CD4-positive, CD25-positive, alpha-beta regulatory T cell (primary cell): ENCODE results near the gene UFSP2. TPM values are rescaled to one million over a fixed set of nuclear protein-coding genes. Genes with fewer than 3 reads are reported as not detected.

Experiments used
- ATAC-seq, 2 donors: fragments of 150-1000 bp; cut with Tn5 transposase; one replicate each; pipeline ENCODE4 v1.10.0; 2021; ENCODE audit warnings: low read depth in 2 of 2, moderate number of reproducible peaks in 2 of 2, moderate library complexity in 1 of 2
- DNase-seq, 3 donors: peaks; one replicate each; pipeline versions ENCODE4 v3.0.0 to v3.0.0-alpha.2; 2012 to 2022; ENCODE audit warnings: mixed read lengths in 1 of 3
- H3K27ac ChIP-seq: one replicate; pipeline ENCODE4 v1.7.0; 2013; ENCODE audit warnings: mild to moderate bottlenecking, low read length; ENCODE audit not compliant: insufficient read depth, poor library complexity, severe bottlenecking
- H3K27me3 ChIP-seq: one replicate; pipeline ENCODE4 v1.7.0; 2013; ENCODE audit warnings: low read length; ENCODE audit not compliant: control insufficient read depth, insufficient read depth
- H3K36me3 ChIP-seq: one replicate; pipeline ENCODE4 v1.7.0; 2013; ENCODE audit warnings: mild to moderate bottlenecking, low read length, moderate library complexity; ENCODE audit not compliant: control insufficient read depth, insufficient read depth
- H3K4me1 ChIP-seq: 2 replicates; pipeline ENCODE4 v1.7.0; 2013; ENCODE audit warnings: mild to moderate bottlenecking, low read length; ENCODE audit not compliant: insufficient read depth, control insufficient read depth, poor library complexity, severe bottlenecking
- H3K4me3 ChIP-seq: one replicate; pipeline ENCODE4 v1.7.0; 2013; ENCODE audit warnings: low read depth, mild to moderate bottlenecking, low read length, moderate library complexity
- H3K9me3 ChIP-seq, 2 experiments: 1 replicate in 1 of 2; 2 replicates in 1 of 2; pipeline ENCODE4 v1.7.0; 2013; ENCODE audit warnings: low read length in 2 of 2, mild to moderate bottlenecking in 1 of 2, moderate library complexity in 1 of 2; ENCODE audit not compliant: control insufficient read depth in 2 of 2
- H3K27ac Mint-ChIP-seq, 3 donors: one replicate each; pipeline ENCODE4 v1.8.0; 2020 to 2022; ENCODE audit warnings: mild to moderate bottlenecking in 3 of 3, mixed read lengths in 3 of 3, moderate library complexity in 2 of 3
- H3K27me3 Mint-ChIP-seq: one replicate; pipeline ENCODE4 v1.8.0; 2022; ENCODE audit warnings: mild to moderate bottlenecking, mixed read lengths
- H3K36me3 Mint-ChIP-seq: one replicate; pipeline ENCODE4 v1.8.0; 2020; ENCODE audit warnings: mixed read lengths
- H3K4me1 Mint-ChIP-seq, 4 donors: one replicate each; pipeline ENCODE4 v1.8.0; 2020 to 2022; ENCODE audit warnings: mixed read lengths in 4 of 4, mild to moderate bottlenecking in 1 of 4
- H3K4me3 Mint-ChIP-seq, 4 donors: one replicate each; pipeline ENCODE4 v1.8.0; 2020 to 2022; ENCODE audit warnings: mild to moderate bottlenecking in 4 of 4, mixed read lengths in 4 of 4, moderate library complexity in 3 of 4
- H3K9me3 Mint-ChIP-seq, 7 donors: one replicate each; pipeline ENCODE4 v1.8.0; 2020 to 2022; ENCODE audit warnings: mixed read lengths in 7 of 7, mild to moderate bottlenecking in 3 of 7, moderate library complexity in 2 of 7
- polyA plus RNA-seq, 4 donors: library from polyadenylated mRNA; unstranded; fragments of 300-500 nt; fragmentation: Illumina TruSeq; gene quantifications; one replicate each; pipeline ENCODE4 v1.2.3, GENCODE V29; 2021
- total RNA-seq: library from RNA; stranded (reverse); gene quantifications from one replicate; pipeline ENCODE4 v1.2.3, GENCODE V29; 2022

UFSP2 gene
- total and polyA plus RNA-seq, 5 donors from 2014 or later, result 18.2 to 45.3 (median 43.3) TPM

DNA sequence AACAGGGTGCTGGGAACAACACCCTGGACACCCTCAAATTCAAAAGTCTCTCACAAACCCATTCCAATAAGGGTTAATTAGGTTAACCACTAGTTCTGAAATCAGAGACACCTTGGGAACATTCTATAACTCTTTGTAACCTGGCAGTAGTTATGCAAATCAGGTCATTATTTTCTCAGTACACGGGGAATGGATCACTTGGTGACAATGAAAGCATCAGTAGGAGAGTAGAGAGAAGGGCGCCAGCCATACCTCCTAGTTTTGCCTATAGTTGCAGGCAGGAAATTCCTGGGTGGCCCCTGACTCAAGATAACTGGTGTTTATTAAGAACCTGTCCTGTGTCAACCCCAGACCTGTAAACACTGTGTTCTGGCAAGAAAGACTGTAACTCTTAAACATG lies 43.2 kb upstream of the UFSP2 start:
- H3K27ac Mint-ChIP-seq, result peak overlapping the region in 1 of 3 donors; percentile 91
- H3K4me3 Mint-ChIP-seq, result no peak overlapping the region

DNA sequence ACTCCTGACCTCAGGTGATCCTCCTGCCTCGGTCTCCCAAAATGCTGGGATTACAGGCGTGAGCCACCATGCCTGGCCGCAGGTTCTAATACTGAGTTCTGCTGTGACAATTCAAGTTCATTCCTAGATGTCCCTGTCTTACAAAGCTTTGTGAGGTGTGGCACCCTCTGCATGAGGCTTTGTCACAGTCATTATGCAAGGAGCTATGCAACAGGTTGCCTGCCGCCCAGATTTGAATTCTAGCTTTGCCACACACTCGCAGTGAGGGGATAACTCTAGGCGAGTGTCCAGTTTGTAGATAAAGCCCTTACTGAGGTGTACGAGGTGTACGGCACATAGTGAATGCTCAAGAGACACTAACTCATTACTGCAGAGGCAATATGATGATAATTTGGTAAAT lies 42.2 kb upstream of the UFSP2 start:
- Mint-ChIP-seq H3K9me3 (peaks cover 0 to 4% (median 0%) of the 10 kb centered on the region in 7 donors), H3K4me1 (peaks cover 0 to 19% (median 9%) of the 10 kb centered on the region in 4 donors), H3K27ac (no peak overlapping the region), H3K4me3 (peak overlapping the region in 1 of 4 donors; percentile 55), H3K27me3 (peaks cover 34% of the 10 kb centered on the region), H3K36me3 (no peaks in the 10 kb centered on the region)
- Histone ChIP-seq H3K4me1 (peaks cover 21% of the 10 kb centered on the region), H3K9me3 (no peaks in the 10 kb centered on the region), H3K36me3 (no peaks in the 10 kb centered on the region), H3K27me3 (peaks cover 2% of the 10 kb centered on the region), H3K27ac (no peak overlapping the region), H3K4me3 (no peak overlapping the region)
- DNase-seq (no peak), ATAC-seq (no peak)

More for the DNA sequence above, 43.2 kb upstream of the UFSP2 start:
- H3K4me3 ChIP-seq, result no peak overlapping the region
- DNase-seq (no peak), ATAC-seq (no peak)
- no peaks in the 10 kb centered on the region for H3K9me3 ChIP-seq
- H3K9me3 Mint-ChIP-seq, result peaks cover 0 to 4% (median 0%) of the 10 kb centered on the region in 7 donors
- H3K4me1 Mint-ChIP-seq, result peaks cover 0 to 19% (median 9%) of the 10 kb centered on the region in 4 donors
- H3K27me3 ChIP-seq, result peaks cover 2% of the 10 kb centered on the region
- H3K27ac ChIP-seq, result no peak overlapping the region
- H3K27me3 Mint-ChIP-seq, result peaks cover 29% of the 10 kb centered on the region
- no peaks in the 10 kb centered on the region for H3K36me3 Mint-ChIP-seq
- H3K36me3 ChIP-seq, result no peaks in the 10 kb centered on the region
- peaks cover 21% of the 10 kb centered on the region for H3K4me1 ChIP-seq

DNA sequence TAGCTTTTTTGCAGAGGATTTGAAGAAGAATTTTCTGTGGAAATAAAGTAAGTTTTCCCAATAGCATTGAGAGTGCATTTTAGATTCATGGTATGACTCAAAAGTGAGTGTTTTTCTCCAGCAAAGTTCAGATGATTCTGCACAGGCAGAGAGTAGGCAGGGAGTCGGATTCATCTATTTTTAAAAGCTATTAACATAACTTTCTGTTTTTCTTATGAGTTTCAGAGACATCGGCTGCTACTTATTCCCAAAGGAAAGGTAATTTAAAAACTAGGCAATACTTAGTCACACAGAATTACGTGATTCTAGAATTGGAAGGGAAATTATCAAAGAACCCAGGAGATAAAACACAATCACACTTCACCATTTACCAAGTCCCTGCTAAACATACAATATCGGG lies 41.3 kb upstream of the UFSP2 start:
- Mint-ChIP-seq H3K4me3 (peak overlapping the region in 1 of 4 donors; percentile 11), H3K27me3 (peaks cover 43% of the 10 kb centered on the region)
- H3K27ac ChIP-seq, result no peak overlapping the region

DNA sequence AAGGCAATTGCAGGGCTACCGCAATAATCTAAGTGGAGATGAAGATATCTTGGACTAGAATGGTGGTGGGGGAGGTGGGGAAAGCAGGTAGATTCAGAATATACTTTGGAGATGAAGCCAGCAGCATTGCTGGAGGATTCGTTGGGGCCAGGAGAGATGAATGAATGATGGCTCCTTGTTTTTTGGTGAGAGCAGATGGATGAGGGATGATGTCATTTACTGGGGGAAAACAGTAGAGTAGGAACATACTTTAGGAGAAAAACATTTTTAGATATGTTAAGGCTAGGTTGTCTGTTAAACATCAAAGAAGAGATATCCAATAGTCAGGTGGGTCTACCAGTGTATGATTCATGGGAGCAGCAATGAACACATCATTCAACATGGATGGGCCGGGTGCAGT lies 39.9 kb upstream of the UFSP2 start:
- Mint-ChIP-seq H3K27ac (no peak overlapping the region), H3K27me3 (peaks cover 45% of the 10 kb centered on the region), H3K36me3 (no peaks in the 10 kb centered on the region), H3K4me1 (peaks cover 0 to 12% (median 7%) of the 10 kb centered on the region in 4 donors), H3K4me3 (no peak overlapping the region), H3K9me3 (peaks cover 0 to 4% (median 0%) of the 10 kb centered on the region in 7 donors)
- Histone ChIP-seq H3K4me1 (peaks cover 8% of the 10 kb centered on the region), H3K27ac (no peak overlapping the region), H3K9me3 (no peaks in the 10 kb centered on the region), H3K4me3 (no peak overlapping the region), H3K27me3 (peaks cover 5% of the 10 kb centered on the region), H3K36me3 (no peaks in the 10 kb centered on the region)
- DNase-seq, result no peak
- ATAC-seq, result no peak

More for the DNA sequence above, 41.3 kb upstream of the UFSP2 start:
- ATAC-seq (no peak), DNase-seq (no peak)
- Histone ChIP-seq H3K4me3 (no peak overlapping the region), H3K9me3 (no peaks in the 10 kb centered on the region), H3K36me3 (no peaks in the 10 kb centered on the region), H3K27me3 (peaks cover 2% of the 10 kb centered on the region), H3K4me1 (peaks cover 18% of the 10 kb centered on the region)
- Mint-ChIP-seq H3K4me1 (peaks cover 0 to 17% (median 9%) of the 10 kb centered on the region in 4 donors), H3K36me3 (no peaks in the 10 kb centered on the region), H3K9me3 (peaks cover 0 to 4% (median 0%) of the 10 kb centered on the region in 7 donors), H3K27ac (no peak overlapping the region)

DNA sequence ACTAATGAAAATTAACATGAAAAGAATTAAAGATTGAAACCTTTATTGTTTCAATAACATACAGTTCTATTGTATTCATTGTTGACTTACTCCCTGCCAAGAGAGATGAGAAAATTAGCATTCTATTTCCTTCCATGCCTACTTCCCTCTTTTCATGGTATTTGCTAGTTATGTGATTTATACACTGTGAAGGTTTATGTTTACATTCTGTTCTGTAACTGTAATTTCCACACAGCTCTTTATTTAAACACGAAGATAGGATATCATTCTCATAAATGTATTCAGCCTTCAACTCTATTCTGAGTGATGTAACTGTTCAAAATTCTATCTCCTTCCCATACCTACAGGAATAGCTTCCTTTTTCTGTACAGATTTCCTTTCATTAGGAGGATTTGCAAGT lies 39.1 kb upstream of the UFSP2 start:
- Mint-ChIP-seq H3K9me3 (peaks cover 0 to 4% (median 0%) of the 10 kb centered on the region in 7 donors), H3K27ac (no peak overlapping the region)

DNA sequence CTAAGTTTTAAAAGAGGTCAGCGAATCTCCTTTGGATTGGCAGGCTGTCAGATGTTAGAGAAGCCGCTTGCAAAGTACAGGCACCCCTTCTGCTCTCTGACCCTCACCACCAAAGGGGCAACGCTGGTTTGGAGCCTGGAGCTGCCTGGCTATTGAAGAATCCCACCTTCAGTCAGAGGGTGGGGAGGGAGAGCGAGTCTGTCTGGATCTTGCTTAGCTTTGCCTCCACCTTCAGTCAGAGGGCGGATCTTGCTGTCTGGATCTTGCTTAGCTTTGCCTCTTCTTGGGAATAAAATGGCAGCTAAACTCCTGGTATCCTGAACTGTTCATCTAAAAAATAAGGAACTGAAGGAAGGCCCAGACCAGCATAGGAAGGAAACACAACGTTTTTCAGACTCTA lies 38.4 kb upstream of the UFSP2 start:
- Mint-ChIP-seq H3K4me1 (no peaks in the 10 kb centered on the region), H3K27me3 (peaks cover 55% of the 10 kb centered on the region), H3K9me3 (peaks cover 0 to 2% (median 0%) of the 10 kb centered on the region in 7 donors), H3K36me3 (no peaks in the 10 kb centered on the region), H3K27ac (no peak overlapping the region), H3K4me3 (no peak overlapping the region)
- Histone ChIP-seq H3K27me3 (peaks cover 8% of the 10 kb centered on the region), H3K27ac (no peak overlapping the region), H3K9me3 (no peaks in the 10 kb centered on the region), H3K4me3 (no peak overlapping the region), H3K4me1 (no peaks in the 10 kb centered on the region), H3K36me3 (no peaks in the 10 kb centered on the region)
- DNase-seq (no peak), ATAC-seq (no peak)

More for the DNA sequence above, 39.1 kb upstream of the UFSP2 start:
- Histone ChIP-seq H3K36me3 (no peaks in the 10 kb centered on the region), H3K27me3 (peaks cover 5% of the 10 kb centered on the region), H3K9me3 (no peaks in the 10 kb centered on the region), H3K4me1 (no peaks in the 10 kb centered on the region), H3K27ac (no peak overlapping the region), H3K4me3 (no peak overlapping the region)
- no peak for ATAC-seq
- Mint-ChIP-seq H3K4me1 (peaks cover 0 to 6% (median 1%) of the 10 kb centered on the region in 4 donors), H3K4me3 (no peak overlapping the region), H3K36me3 (no peaks in the 10 kb centered on the region), H3K27me3 (peaks cover 53% of the 10 kb centered on the region)
- no peak for DNase-seq

DNA sequence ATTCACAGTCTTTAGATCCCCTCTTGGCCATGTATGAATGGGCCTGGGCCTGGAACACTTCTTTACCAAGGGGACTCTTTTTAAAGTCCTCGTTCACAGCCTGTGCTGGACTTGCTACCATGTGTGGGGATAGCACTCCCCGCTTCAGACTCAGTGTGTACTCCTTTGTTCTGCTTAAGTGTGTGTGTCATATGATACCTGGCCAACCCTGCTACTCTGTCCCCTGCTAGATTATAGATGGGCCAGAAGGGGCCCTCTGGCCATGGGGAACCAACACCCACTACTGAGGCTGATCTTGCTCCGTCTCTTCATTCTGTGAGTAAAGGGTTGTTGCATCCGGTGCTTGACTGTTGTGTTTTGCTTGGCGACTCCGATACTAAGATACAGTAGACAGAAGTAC lies 37.8 kb upstream of the UFSP2 start:
- Mint-ChIP-seq H3K36me3 (no peaks in the 10 kb centered on the region), H3K27ac (no peak overlapping the region), H3K9me3 (peaks cover 0 to 2% (median 0%) of the 10 kb centered on the region in 7 donors), H3K4me3 (no peak overlapping the region), H3K4me1 (no peaks in the 10 kb centered on the region), H3K27me3 (peaks cover 61% of the 10 kb centered on the region)
- peaks cover 8% of the 10 kb centered on the region for H3K27me3 ChIP-seq
- no peaks in the 10 kb centered on the region for H3K36me3 ChIP-seq
- no peaks in the 10 kb centered on the region for H3K9me3 ChIP-seq
- no peak for ATAC-seq
- DNase-seq, result no peak
- H3K27ac ChIP-seq, result no peak overlapping the region
- no peaks in the 10 kb centered on the region for H3K4me1 ChIP-seq
- H3K4me3 ChIP-seq, result no peak overlapping the region

DNA sequence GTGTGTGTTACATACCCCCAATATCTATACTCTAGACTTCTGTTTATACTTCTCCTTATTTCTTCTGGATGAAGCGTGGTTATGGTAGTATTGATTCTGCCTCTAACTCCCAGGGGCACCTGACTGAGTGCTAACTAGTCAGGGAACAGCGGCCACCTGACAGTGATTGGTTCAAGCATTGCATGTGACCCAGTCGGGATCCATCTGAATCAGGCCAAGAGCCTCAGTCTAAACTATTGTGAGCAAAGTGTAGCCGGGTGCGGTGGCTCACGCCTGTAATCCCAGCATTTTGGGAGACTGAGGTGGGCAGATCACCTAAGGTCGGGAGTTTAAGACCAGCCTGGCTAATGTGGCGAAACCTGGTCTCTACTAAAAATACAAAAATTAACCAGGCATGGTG lies 35.8 kb upstream of the UFSP2 start:
- H3K36me3 Mint-ChIP-seq, result no peaks in the 10 kb centered on the region
- Histone ChIP-seq H3K4me1 (no peaks in the 10 kb centered on the region), H3K9me3 (no peaks in the 10 kb centered on the region), H3K4me3 (no peak overlapping the region), H3K36me3 (no peaks in the 10 kb centered on the region), H3K27me3 (peaks cover 13% of the 10 kb centered on the region), H3K27ac (no peak overlapping the region)
- peaks cover 67% of the 10 kb centered on the region for H3K27me3 Mint-ChIP-seq
- H3K27ac Mint-ChIP-seq, result no peak overlapping the region
- H3K4me1 Mint-ChIP-seq, result no peaks in the 10 kb centered on the region
- H3K4me3 Mint-ChIP-seq, result no peak overlapping the region
- ATAC-seq (no peak), DNase-seq (no peak)
- H3K9me3 Mint-ChIP-seq, result peaks cover 0 to 2% (median 0%) of the 10 kb centered on the region in 7 donors
